ENCODE data around the gene SUSD4. TPM values are rescaled to one million over a fixed set of nuclear protein-coding genes. Genes with fewer than 3 reads are reported as not detected.

Gene SUSD4
- total RNA-seq, 4 donors from 2014 or later, result 0.73 to 8.4 TPM; not detected in 2

GRCh38 chr1:223348439-223348838 lies 15.5 kb downstream of the SUSD4 start:
- no peak for TF ChIP-seq CTCF (IDR thresholded peaks at IDR 0.05)
- TF ChIP-seq POLR2A (IDR thresholded peaks at IDR 0.05), result no peak
- intact Hi-C loops (cut with DNase I; ENCODE audit: low total_unique reads), result no loop called here
- DNase-seq, result no peak
- H3K36me3 ChIP-seq, result no peaks in the 10 kb centered on the region
- H3K27me3 ChIP-seq, result no peaks in the 10 kb centered on the region
- no peak overlapping the region for H3K27ac ChIP-seq
- H3K9me3 ChIP-seq, result no peaks in the 10 kb centered on the region
- no peak overlapping the region for H3K4me3 ChIP-seq
- H3K4me1 ChIP-seq, result no peaks in the 10 kb centered on the region

- DNase-seq, result no peak
- H3K4me3 ChIP-seq, result no peak overlapping the region
- H3K4me1 ChIP-seq, result no peaks in the 10 kb centered on the region
- no peaks in the 10 kb centered on the region for H3K36me3 ChIP-seq
- no peak overlapping the region for H3K27ac ChIP-seq
- intact Hi-C loops (cut with DNase I; ENCODE audit: low total_unique reads), result no loop called here
- H3K27me3 ChIP-seq, result no peaks in the 10 kb centered on the region
- no peaks in the 10 kb centered on the region for H3K9me3 ChIP-seq
- TF ChIP-seq CTCF (IDR thresholded peaks at IDR 0.05) (no peak), POLR2A (IDR thresholded peaks at IDR 0.05) (no peak)
Observed at GRCh38 chr1:223347583-223347982, 16.4 kb downstream of the SUSD4 start.

GRCh38 chr1:223346311-223346710 lies 17.7 kb downstream of the SUSD4 start:
- Histone ChIP-seq H3K27ac (no peak overlapping the region), H3K4me1 (no peaks in the 10 kb centered on the region), H3K4me3 (no peak overlapping the region), H3K27me3 (no peaks in the 10 kb centered on the region), H3K36me3 (no peaks in the 10 kb centered on the region), H3K9me3 (no peaks in the 10 kb centered on the region)
- DNase-seq, result no peak
- intact Hi-C loops (cut with DNase I; ENCODE audit: low total_unique reads), result no loop called here
- TF ChIP-seq CTCF (IDR thresholded peaks at IDR 0.05), result no peak
- no peak for TF ChIP-seq POLR2A (IDR thresholded peaks at IDR 0.05)

- TF ChIP-seq POLR2A (IDR thresholded peaks at IDR 0.05), result no peak
- H3K9me3 ChIP-seq, result no peaks in the 10 kb centered on the region
- H3K4me3 ChIP-seq, result no peak overlapping the region
- intact Hi-C loops (cut with DNase I; ENCODE audit: low total_unique reads), result no loop called here
- H3K27ac ChIP-seq, result no peak overlapping the region
- H3K36me3 ChIP-seq, result no peaks in the 10 kb centered on the region
- no peak for DNase-seq
- no peaks in the 10 kb centered on the region for H3K27me3 ChIP-seq
- no peaks in the 10 kb centered on the region for H3K4me1 ChIP-seq
Observed at GRCh38 chr1:223345720-223346119, 18.3 kb downstream of the SUSD4 start.

GRCh38 chr1:223344491-223344890 lies 19.5 kb downstream of the SUSD4 start:
- no peaks in the 10 kb centered on the region for H3K36me3 ChIP-seq
- no peaks in the 10 kb centered on the region for H3K9me3 ChIP-seq
- DNase-seq, result no peak
- H3K4me3 ChIP-seq, result no peak overlapping the region
- no peaks in the 10 kb centered on the region for H3K27me3 ChIP-seq
- no peak overlapping the region for H3K27ac ChIP-seq
- intact Hi-C loops (cut with DNase I; ENCODE audit: low total_unique reads), result no loop called here
- TF ChIP-seq CTCF (IDR thresholded peaks at IDR 0.05), result no peak
- no peak for TF ChIP-seq POLR2A (IDR thresholded peaks at IDR 0.05)
- no peaks in the 10 kb centered on the region for H3K4me1 ChIP-seq

- Histone ChIP-seq H3K9me3 (no peaks in the 10 kb centered on the region), H3K4me3 (no peak overlapping the region), H3K27me3 (no peaks in the 10 kb centered on the region), H3K36me3 (no peaks in the 10 kb centered on the region), H3K4me1 (no peaks in the 10 kb centered on the region), H3K27ac (no peak overlapping the region)
- intact Hi-C loops (cut with DNase I; ENCODE audit: low total_unique reads), result no loop called here
- DNase-seq, result no peak
- TF ChIP-seq POLR2A (IDR thresholded peaks at IDR 0.05) (no peak), CTCF (IDR thresholded peaks at IDR 0.05) (no peak)
Observed at GRCh38 chr1:223343692-223344091, 20.3 kb downstream of the SUSD4 start.

Data from uterus (tissue), 4 donors.